Stomach (tissue), 4 donors: ENCODE data around the gene HYAL2.

ENCODE experiments used
- POLR2A ChIP-seq, 4 donors: fragments of 450-650 bp; IDR thresholded peaks; one replicate each; pipeline ENCODE4 v1.6.1; 2016; ENCODE audit warnings: antibody characterized with exemption in 4 of 4, control low read depth in 2 of 4, mild to moderate bottlenecking in 1 of 4, moderate library complexity in 1 of 4
- POLR2AphosphoS5 ChIP-seq, 3 donors: sonication (generic); formaldehyde crosslinking; IDR thresholded peaks; one replicate each; pipeline ENCODE4 v1.6.1; 2016; ENCODE audit warnings: antibody characterized with exemption in 3 of 3
- TF ChIP-seq, protein P1 (sequence below), 7 experiments: fragments of 450-650 bp in 4 of 7; fragments of 200-600 bp in 3 of 7; sonication (generic) in 3 of 7; IDR thresholded peaks; one replicate each; pipeline ENCODE4 v1.5.1; 2016 to 2019; ENCODE audit warnings: antibody characterized with exemption in 7 of 7, control low read depth in 2 of 7, mild to moderate bottlenecking in 1 of 7

DNA sequence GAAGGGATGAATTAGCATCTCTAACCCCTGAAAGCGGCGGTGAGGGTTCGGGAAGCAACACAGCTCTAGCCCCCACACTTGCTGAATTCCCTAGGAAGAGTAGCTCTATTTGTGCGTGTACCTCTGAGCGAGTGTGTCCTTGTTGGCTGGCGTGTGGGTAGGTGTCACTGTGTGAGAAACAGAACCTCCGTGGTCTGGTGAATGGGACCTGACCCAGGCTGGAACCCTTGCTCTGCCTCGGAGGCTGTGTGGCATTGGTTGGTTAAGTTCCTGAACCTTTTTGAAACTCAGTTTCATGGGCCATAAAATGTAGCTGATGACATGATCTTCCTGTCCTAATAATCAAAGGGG is 37.2 kb upstream of the HYAL2 start:
- TF ChIP-seq POLR2A (IDR thresholded peaks at IDR 0.05) (no peak), POLR2AphosphoS5 (IDR thresholded peaks at IDR 0.05) (no peak)
- TF ChIP-seq, protein P1, sequence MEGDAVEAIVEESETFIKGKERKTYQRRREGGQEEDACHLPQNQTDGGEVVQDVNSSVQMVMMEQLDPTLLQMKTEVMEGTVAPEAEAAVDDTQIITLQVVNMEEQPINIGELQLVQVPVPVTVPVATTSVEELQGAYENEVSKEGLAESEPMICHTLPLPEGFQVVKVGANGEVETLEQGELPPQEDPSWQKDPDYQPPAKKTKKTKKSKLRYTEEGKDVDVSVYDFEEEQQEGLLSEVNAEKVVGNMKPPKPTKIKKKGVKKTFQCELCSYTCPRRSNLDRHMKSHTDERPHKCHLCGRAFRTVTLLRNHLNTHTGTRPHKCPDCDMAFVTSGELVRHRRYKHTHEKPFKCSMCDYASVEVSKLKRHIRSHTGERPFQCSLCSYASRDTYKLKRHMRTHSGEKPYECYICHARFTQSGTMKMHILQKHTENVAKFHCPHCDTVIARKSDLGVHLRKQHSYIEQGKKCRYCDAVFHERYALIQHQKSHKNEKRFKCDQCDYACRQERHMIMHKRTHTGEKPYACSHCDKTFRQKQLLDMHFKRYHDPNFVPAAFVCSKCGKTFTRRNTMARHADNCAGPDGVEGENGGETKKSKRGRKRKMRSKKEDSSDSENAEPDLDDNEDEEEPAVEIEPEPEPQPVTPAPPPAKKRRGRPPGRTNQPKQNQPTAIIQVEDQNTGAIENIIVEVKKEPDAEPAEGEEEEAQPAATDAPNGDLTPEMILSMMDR (IDR thresholded peaks at IDR 0.05), result no peak
